ENCODE results near the gene PEX6.
"Not testable (repeated sequence)": the region's sequence is repeated elsewhere in the genome, so short reads cannot be mapped to it uniquely, and the experiment has no call there.

The PEX6 gene

GRCh38 chr6:42963179-42963854, 15.7 kb downstream of the PEX6 start:
- peak in 1 of 2 experiments; percentile 24 for DNase-seq

GRCh38 chr6:42962502-42963178, 16.3 kb downstream of the PEX6 start:
- peak; percentile 39 to 88 for DNase-seq

GRCh38 chr6:42962096-42962495, 16.9 kb downstream of the PEX6 start:
- DNase-seq, result no peak

DNA sequence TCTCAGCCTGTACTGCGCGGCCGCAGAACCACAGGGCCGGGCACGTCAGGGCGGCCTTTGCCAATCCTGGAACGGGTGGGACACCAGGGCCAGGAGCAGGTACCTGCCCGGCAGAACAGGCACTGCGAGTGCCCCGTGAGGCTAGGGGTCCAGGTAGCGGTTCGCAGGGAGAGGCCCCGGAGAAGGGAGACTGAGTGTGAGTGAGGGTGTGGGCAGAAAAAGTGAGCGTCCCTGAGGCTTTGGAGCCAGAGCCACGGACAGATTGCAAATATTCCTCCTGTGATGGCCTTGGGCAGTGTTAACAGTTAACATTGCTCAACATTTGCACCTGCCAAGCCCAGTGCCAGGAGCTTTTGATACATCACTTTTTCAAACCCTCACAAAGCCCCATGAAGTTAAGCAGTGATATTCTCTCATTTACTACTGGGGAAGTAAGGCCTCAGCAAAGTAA, 17.9 kb downstream of the PEX6 start:
- DNase-seq, result no peak

GRCh38 chr6:42960243-42961019, 18.6 kb downstream of the PEX6 start, which contains the start of gene GNMT:
Gene GNMT, plus strand, starts transcription at chr6:42960754. Its CDS starts 14 bp downstream, at chr6:42960768.
- no peak for DNase-seq

DNA sequence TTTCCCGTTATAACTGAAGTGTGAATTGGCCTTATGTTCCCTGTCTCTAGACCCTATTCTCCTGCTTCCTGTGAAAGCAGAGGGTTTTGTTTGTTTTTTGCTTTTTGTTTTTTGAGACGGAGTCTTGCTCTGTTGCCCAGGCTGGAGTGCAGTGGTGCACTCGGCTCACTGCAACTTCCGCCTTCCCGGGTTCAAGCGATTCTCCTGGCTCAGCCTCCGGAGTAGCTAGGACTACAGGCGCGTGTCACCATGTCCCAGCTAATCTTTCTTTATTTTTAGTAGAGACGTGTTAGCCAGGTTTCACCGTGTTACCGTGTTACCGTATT, 19.1 kb downstream of the PEX6 start:
- no peak for DNase-seq

GRCh38 chr6:42958125-42958524, 20.9 kb downstream of the PEX6 start:
- no peak for DNase-seq

DNA sequence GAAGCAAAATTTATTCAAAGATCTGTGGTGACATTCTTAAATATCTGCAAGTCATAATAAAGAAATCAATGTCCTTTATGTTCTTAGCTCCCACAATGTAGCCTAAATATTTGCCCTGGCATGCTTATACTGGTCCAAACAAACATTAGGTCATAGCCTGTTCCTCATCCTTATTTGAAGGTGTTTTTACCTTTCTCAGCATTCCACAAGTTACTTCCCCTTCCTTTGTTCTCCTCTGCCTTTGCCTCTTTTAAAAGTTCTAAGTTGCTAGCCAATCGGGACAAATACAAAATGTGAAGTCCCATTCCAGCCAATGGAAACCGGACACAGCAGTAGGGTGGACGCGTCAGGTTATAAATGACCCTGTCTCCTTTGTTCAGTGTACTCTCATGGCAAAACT, 24.6 kb downstream of the PEX6 start:
- DNase-seq, result not testable (repeated sequence)

DNA sequence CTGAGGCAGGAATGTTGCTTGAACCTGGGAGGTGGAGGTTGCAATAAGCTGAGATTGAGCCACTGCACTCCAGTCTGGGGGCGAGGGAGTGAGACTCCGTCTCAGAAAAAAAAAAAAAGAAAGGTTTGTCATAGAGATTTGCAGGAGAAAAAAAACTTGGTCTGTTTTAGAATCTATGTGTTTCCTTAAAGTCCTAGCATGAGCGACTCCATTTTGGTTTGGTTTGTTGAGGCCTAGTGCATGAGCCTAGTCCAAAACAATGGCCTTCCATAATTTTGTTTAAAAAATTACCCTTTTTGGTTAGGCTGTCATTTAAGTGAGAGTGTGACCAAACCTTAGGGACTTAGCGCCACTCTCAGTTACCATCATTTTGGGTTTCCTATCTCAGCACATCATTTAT, 26.6 kb downstream of the PEX6 start:
- DNase-seq, result no peak

DNA sequence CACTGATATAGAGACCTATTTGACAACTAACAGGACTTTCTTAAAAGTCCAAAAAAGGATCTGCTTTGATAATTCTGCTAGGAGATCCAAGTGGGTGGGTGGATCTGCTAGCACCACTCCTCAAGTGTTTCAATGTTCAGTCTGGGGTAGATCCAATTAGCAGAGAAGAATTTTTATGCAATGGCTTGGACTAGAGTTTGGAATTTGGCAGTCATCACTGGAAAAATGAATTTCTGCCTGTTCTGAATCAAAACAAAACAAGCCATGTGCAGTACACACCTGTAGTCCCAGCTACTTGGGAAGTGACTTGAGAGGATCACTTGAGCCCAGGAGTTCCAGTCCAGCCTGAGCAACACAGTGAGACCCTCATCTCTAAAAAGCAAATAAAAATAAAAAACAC, 31.0 kb downstream of the PEX6 start:
- no peak for DNase-seq

- no peak for DNase-seq
Observed at GRCh38 chr6:42942444-42942843, 36.5 kb downstream of the PEX6 start.

- not testable (repeated sequence) for DNase-seq
Observed at GRCh38 chr6:42941356-42941755, 37.6 kb downstream of the PEX6 start.

DNA sequence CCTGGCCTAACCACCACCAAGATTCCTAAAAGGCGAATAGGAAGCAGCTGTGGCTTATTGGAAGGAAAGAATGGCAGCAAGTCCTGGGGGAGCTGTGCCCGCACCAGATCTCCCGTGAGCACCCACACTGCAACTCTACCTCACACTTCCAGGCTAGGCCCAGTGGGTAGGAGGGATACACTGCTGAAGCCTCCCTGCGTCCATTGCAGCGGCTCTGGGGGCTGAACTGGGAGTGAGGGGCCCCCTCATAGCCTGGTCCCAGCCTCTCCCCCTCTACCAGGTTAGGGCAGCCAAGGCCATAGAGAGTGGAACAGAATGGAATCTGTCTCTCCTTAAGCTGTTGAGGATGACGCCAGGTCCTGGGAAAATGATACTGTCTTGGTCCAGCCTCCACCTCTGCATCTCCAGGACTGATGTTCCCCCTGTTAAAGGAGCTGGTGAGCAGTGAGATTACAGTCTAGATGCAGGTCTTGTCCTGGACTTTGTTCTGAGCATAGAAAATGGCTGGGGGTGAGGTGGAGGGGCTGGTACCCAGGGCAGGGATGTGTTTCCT, 38.4 kb downstream of the PEX6 start:
- no peak for DNase-seq

- no peak for DNase-seq
Observed at GRCh38 chr6:42939810-42940167, 39.2 kb downstream of the PEX6 start.

GRCh38 chr6:42938987-42939809, 39.8 kb downstream of the PEX6 start:
- DNase-seq, result no peak

DNA sequence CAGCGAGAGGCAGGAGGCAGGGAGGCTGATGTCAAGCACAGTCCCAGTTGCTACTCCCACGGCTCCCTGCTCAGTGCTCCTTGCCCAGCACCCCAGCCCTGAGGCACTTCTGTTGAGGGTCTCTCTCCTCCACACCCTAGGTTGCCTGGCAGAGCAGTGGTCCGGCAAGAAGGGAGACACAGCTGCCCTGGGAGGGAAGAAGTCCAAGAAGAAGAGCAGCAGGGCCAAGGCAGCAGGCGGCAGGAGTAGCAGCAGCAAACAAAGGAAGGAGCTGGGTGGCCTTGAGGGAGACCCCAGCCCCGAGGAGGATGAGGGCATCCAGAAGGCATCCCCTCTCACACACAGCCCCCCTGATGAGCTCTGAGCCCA, 40.6 kb downstream of the PEX6 start:
- no peak for DNase-seq

DNA sequence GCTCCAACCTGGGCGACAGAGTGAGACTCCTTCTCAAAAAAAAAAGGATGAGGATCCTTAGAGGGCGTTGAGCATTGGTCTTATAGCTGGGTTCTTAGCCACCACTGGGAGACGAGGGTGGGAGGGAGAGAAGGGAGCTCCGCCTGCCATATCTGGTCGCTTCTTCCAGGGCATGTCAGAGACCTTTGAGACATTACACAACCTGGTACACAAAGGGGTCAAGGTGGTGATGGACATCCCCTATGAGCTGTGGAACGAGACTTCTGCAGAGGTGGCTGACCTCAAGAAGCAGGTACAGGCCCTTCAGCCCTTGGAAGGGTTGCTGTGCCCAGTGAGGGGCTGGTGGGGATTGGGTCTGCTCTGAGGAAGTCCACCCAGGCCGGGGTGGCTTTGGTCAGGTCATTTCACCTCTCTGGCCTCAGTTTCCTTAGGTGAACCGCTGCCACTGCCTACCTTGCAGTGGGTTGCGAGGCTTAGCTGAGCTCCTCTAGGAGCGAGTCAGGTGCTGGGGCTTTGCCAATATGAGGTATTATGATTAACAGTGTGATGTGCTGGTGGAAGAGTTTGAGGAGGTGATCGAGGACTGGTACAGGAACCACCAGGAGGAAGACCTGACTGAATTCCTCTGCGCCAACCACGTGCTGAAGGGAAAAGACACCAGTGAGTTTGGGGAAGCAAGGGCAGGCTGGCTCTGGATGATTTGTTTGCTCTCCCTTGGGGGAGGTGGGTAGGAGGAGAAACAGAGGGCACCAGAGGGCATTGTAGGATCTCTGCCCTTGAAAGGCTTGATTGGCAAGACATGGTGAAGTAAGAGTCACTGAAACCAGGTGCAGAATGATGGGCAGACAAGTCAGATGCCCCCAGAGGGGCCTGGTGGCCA, 41.2 kb downstream of the PEX6 start:
- DNase-seq, result no peak

DNA sequence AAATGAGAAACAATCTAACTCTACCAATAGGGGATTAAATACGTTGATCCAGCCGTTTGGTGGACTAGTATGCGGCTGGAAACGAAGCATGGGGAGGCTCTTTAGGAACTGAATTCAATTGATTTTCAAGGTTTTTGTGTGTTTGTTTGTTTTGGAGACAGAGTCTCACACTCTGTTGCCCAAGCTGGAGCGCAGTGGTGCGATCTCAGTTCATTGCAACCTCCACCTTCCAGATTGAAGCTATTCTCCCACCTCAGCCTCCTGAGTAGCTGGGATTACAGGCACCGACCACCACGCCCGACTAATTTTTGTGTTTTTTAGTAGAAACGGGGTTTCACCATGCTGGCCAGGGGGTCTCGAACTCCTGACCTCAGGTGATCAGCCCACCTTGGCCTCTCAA, 42.6 kb downstream of the PEX6 start:
- DNase-seq, result no peak

GRCh38 chr6:42935322-42935721, 43.7 kb downstream of the PEX6 start:
- no peak for DNase-seq

GRCh38 chr6:42933205-42933604, 45.8 kb downstream of the PEX6 start:
- DNase-seq, result no peak

GRCh38 chr6:42932412-42932811, 46.6 kb downstream of the PEX6 start:
- DNase-seq, result no peak

GRCh38 chr6:42929821-42930360, 49.1 kb downstream of the PEX6 start:
- no peak for DNase-seq

Measured in NCI-H446 (cell line).